C4-2B (cell line): ENCODE results near the gene STX11.

Source experiments
- H3K27ac ChIP-seq: fragments of 450-650 bp; 2 replicates; pipeline ENCODE4 v1.5.1; 2017
- CTCF ChIP-seq: fragments of 450-650 bp; conservative IDR thresholded peaks from 2 replicates; pipeline ENCODE4 v1.5.1; 2017; ENCODE audit warnings: mild to moderate bottlenecking
- ZFX ChIP-seq: fragments of 450-650 bp; IDR thresholded peaks from 2 replicates; pipeline ENCODE4 v1.6.1; 2017

STX11 gene

DNA sequence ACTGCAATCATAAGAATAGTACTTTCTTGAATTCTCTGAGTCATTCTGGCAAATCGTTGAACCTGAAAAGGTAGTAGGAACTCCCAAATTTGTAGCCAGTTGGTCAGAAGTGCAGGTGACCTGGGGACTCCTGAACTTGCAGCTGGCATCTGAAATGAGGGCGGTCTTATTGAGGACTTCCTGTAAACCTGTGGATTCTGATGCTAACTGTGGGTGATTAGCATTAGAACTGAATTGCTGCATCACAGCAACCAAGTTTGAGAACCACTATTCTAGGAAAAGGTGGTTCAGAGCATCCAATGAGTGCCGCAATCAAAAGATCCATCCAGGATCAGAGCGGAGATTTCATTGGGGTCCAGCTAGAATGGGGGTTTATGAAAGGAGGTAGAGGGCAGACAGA, 84.6 kb downstream of the STX11 start:
- TF ChIP-seq ZFX (no peak), CTCF (no peak)
- H3K27ac ChIP-seq: no peak overlapping the region
